Sigmoid colon (tissue), 4 donors: Measurements from ENCODE around the gene ATXN1.

ENCODE experiments used
- CTCF ChIP-seq, 4 experiments: fragments of 450-650 bp in 3 of 4; fragments of 200-600 bp in 1 of 4; IDR thresholded peaks; one replicate each; pipeline ENCODE4 v1.5.1; 2016 to 2019; ENCODE audit warnings: antibody characterized with exemption in 4 of 4, mild to moderate bottlenecking in 3 of 4, moderate library complexity in 2 of 4
- EP300 ChIP-seq, 4 donors: sonication (generic); formaldehyde crosslinking; IDR thresholded peaks; one replicate each; pipeline ENCODE4 v1.6.1; 2017; ENCODE audit warnings: antibody characterized with exemption in 4 of 4
- POLR2AphosphoS5 ChIP-seq, 4 donors: sonication (generic); formaldehyde crosslinking; IDR thresholded peaks; one replicate each; pipeline ENCODE4 v1.6.1; 2017; ENCODE audit warnings: antibody characterized with exemption in 4 of 4

GRCh38 chr6:16292942-16293341, 468.3 kb downstream of the ATXN1 start:
- no peak for TF ChIP-seq CTCF (IDR thresholded peaks at IDR 0.05)
- no peak for TF ChIP-seq EP300 (IDR thresholded peaks at IDR 0.05)
- no peak for TF ChIP-seq POLR2AphosphoS5 (IDR thresholded peaks at IDR 0.05)
